ENCODE results near the gene NEURL1B. TPM values are rescaled to one million over a fixed set of nuclear protein-coding genes. Genes with fewer than 3 reads are reported as not detected.

NEURL1B gene
- total RNA-seq = 6.1 and 6.7 TPM in 2 replicates

GRCh38 chr5:172640822-172641358 is at the start of gene NEURL1B:
TSS of gene NEURL1B (plus strand) at chr5:172641263. CDS start at chr5:172641407, 144 bp downstream.

Other genes with a start within 250 kb of the NEURL1B start
- 30.8 and 33.9 TPM in 2 replicates for gene SH3PXD2B, start 186.7 kb upstream of the NEURL1B start, total RNA-seq
- 207 and 269 TPM in 2 replicates for gene DUSP1, start 129.9 kb downstream of the NEURL1B start, total RNA-seq
- gene ERGIC1, start 193.0 kb downstream of the NEURL1B start, total RNA-seq = 118 and 180 TPM in 2 replicates

Measured in epithelial cell of alveolus of lung (primary cell).